OCI-LY1 (cell line): ENCODE results near the gene PLCB2.

Experiments used
- EZH2 ChIP-seq: fragments of 200-600 bp; sonication (generic), shearing (Covaris generic); IDR thresholded peaks from 2 replicates; pipeline ENCODE4 v1.8.0; 2017; ENCODE audit warnings: borderline replicate concordance, mixed run types, mild to moderate bottlenecking, antibody characterized with exemption, low read length, moderate library complexity, mixed read lengths
- TF ChIP-seq, protein P1 (sequence below): fragments of 200-600 bp; sonication (generic), shearing (Covaris generic); IDR thresholded peaks from 2 replicates; pipeline ENCODE4 v1.5.1; 2017; ENCODE audit warnings: mild to moderate bottlenecking, antibody characterized with exemption, low read length, moderate library complexity, mixed read lengths

DNA sequence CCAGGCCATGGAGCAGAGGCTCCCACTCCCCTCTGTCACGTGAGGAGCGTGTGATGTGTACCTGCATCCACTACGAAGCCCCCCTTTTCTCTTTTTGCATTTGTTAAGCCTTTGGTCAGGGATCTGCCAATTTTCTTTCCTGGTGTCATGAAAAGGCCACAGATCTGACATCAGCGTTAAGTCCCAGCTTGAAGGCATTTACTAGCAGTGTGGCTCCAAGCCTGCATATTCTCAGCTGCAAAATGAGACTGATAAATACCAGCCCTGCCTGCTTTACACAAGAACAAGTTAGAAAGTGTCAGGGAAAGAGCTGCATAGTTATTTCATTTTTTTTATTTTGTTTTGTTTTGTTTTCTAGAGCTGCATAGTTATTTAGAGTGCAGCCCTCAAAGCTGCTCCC is 22.6 kb downstream of the PLCB2 start:
- no peak for TF ChIP-seq EZH2
- TF ChIP-seq, protein P1, sequence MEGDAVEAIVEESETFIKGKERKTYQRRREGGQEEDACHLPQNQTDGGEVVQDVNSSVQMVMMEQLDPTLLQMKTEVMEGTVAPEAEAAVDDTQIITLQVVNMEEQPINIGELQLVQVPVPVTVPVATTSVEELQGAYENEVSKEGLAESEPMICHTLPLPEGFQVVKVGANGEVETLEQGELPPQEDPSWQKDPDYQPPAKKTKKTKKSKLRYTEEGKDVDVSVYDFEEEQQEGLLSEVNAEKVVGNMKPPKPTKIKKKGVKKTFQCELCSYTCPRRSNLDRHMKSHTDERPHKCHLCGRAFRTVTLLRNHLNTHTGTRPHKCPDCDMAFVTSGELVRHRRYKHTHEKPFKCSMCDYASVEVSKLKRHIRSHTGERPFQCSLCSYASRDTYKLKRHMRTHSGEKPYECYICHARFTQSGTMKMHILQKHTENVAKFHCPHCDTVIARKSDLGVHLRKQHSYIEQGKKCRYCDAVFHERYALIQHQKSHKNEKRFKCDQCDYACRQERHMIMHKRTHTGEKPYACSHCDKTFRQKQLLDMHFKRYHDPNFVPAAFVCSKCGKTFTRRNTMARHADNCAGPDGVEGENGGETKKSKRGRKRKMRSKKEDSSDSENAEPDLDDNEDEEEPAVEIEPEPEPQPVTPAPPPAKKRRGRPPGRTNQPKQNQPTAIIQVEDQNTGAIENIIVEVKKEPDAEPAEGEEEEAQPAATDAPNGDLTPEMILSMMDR, result no peak
